ENCODE results near the gene CUL4A.
"Not testable (repeated sequence)": the region's sequence is repeated elsewhere in the genome, so short reads cannot be mapped to it uniquely, and the experiment has no call there.

The CUL4A gene

GRCh38 chr13:113238536-113238935 is 29.1 kb downstream of the CUL4A start:
- DNase-seq (ENCODE audit: low spot score) = no peak

GRCh38 chr13:113239357-113239756 is 29.9 kb downstream of the CUL4A start:
- no peak for DNase-seq (ENCODE audit: low spot score)

DNA sequence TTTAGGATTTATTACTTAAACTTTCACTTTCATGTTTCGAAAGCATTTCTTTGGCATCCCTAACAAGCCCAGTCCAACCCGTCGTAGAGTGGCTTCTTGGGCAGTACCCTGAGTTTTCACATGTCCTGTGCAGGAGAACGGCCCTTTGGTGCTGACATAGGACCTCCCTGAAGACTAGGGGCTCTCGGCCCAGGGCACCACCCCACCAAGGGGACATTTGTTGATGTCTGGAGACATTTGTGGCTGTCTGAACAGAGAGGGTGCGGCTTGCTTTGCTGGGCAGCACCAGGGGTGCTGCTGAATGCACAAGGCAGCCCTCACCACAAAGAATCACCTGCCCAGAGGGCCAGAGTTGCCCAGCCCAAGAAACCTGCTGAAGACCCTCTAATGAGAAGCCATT is 30.6 kb downstream of the CUL4A start:
- no peak for DNase-seq (ENCODE audit: low spot score)

DNA sequence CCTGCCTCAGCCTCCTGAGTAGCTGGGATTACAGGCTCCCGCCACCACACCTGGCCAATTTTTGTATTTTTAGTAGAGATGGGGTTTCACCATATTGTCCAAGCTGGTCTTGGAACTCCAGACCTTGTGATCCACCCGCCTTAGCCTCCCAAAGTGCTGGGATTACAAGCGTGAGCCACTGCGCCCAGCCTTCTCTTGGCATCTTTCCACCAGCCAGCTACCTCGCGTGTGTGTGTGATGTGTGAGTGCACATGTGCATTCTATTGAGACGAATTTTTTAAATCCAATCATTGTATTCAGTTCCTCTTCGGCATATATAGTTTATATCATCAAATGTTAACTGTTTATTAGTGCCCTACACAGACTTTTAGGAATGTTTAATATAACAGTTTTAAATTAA is 32.2 kb downstream of the CUL4A start:
- not testable (repeated sequence) for DNase-seq (ENCODE audit: low spot score)

DNA sequence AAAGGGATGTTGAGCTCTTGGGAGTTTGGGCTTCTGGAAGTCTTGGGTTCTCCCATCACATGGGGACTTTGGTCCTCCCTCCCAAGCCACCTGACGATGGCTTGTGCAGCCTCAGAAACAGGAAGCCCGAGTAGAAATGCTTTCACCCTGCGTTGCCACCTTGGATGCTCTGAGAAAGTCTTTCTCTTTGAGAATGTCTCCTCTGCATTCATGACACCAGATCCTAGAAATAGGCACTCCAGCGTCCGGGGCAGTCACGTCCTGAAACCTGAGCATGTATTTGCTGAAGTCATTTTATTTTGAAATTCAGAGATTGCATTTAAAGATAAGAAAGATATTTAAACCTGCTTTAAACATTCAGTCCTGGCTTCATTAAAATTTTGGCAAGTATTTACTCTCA is 34.4 kb downstream of the CUL4A start:
- no peak for DNase-seq (ENCODE audit: low spot score)

DNA sequence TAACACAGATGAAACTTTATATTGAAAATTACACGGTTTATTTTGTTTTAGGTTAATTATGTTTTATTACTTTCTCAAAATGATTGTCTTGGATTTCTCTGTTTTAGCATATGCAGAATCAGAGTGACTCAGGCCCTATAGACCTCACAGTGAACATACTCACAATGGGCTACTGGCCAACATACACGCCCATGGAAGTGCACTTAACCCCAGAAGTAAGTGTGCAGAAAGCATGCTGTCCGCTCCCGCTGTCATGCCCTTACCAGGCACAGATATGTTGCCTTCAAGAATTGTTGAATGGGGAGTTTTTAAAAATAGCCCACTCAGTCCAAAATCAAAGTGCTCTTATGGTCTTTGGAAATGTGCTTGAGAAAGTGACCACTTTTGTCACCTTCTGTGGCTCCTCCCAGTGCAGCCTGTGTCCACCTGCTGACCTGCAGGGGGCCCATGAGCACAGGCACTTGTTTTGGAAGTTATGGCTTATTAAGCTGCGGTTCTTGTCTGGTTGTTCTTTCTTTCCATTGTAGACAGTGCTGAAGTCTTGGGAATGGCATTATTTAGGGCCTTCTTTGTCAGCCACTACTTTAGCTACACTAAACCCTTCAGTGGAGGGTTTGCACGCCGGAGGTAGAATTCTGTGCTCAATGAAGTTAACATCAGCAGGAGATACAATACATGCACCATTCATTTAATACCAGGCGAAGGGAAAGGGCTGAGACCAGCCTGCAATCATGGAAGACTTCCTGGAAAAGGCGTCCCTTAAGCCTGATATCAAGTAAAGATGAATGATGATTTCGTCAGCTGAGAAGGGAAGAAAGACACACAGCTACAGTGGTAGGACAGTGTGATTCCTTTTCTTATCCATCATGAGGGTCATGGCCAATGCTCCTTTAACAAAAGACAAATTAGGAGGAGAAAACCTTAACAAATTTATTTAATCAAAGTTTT is 36.7 kb downstream of the CUL4A start:
- DNase-seq (ENCODE audit: low spot score) = no peak

DNA sequence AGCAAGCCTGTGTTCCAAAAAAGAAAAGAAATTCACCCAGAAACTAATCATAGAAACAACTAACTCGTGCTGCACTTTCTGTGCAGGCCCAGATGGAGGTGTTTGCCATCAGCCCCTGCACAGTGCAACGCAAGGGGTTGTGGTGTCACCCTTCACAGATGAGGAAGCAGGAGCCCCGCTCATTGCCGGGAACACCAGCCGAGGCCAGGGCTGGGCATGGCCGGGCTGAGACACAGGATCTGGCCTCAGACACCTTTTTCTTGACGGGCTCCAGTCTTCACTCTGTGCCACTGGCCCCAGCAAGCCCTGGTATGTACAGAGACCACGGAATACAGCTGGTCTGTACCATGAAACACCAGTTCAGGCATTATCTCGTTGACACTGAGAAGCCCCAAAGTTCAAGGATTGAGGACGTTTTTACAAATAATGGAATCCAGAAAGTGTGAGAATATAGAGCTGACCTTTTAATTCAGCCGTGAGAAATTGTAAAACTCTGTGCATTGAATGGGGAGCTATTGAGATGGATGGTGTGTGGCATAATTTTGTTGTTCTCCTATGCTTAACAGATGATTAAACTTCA is 43.2 kb downstream of the CUL4A start:
- no peak for DNase-seq (ENCODE audit: low spot score)

DNA sequence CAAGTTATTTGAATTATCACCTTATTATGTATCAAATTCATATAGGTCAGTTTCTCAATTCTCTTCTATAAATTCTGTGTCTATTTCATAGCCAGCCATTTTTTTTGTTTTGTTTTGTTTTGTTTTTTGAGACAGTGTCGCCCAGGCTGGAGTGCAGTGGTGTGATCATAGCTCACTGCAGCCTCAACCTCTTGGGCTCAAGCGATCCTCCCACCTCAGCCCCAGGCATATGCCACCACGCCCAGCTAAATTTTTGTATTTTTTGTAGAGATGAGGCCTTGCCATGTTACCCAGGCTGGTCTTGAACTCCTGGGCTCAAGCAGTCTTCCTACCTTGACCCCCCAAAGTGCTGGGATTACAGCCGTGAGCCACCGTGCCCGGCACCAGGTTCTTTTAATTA is 48.5 kb downstream of the CUL4A start:
- DNase-seq (ENCODE audit: low spot score) = not testable (repeated sequence)

GRCh38 chr13:113258321-113259054 is 49.1 kb downstream of the CUL4A start:
- DNase-seq (ENCODE audit: low spot score) = peak; percentile 8

GRCh38 chr13:113260996-113261395 is 51.6 kb downstream of the CUL4A start:
- DNase-seq (ENCODE audit: low spot score) = no peak

DNA sequence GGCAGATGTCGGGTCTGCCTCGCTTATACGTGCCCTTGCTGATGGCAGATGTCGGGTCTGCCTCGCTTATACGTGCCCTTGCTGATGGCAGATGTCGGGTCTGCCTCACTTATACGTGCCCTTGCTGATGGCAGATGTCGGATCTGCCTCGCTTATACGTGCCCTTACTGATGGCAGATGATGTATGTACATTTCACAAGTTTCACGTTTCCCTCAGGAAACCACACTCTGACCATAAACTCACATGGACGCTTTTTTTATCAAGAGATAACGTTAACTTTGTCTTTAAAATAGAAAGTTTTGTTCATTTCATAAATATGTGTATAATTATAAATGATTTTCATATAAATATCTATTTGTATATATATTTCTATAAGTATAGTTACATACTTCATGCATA is 53.6 kb downstream of the CUL4A start:
- DNase-seq (ENCODE audit: low spot score) = not testable (repeated sequence)

- no peak for DNase-seq (ENCODE audit: low spot score)
Measured at GRCh38 chr13:113267642-113268405, 58.4 kb downstream of the CUL4A start.

GRCh38 chr13:113272031-113272430 is 62.6 kb downstream of the CUL4A start:
- no peak for DNase-seq (ENCODE audit: low spot score)

DNA sequence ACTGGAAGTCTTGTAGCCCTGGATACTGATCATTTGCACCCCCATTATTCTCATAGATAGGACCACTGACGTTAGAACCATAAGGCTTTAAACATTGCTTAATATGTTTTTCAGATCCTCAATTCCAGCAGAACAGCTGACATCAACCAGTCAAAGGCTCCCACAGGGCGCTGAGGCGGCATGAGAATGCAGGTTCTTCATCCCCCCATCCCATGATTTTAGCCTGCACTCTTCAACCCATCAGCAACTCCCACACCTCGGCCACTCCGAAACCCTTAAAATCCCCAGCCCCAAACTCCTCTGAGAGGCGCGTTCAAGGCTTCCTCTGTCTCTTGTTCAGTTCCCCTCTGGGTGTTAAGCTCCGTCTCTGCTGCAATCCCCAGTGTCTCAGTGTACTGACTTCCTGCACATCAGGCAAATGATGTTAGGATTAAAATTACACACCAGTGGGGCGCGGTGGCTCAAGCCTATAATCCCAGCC is 63.3 kb downstream of the CUL4A start:
- no peak for DNase-seq (ENCODE audit: low spot score)

- DNase-seq (ENCODE audit: low spot score) = no peak
Measured at GRCh38 chr13:113273321-113273720, 63.9 kb downstream of the CUL4A start.

DNA sequence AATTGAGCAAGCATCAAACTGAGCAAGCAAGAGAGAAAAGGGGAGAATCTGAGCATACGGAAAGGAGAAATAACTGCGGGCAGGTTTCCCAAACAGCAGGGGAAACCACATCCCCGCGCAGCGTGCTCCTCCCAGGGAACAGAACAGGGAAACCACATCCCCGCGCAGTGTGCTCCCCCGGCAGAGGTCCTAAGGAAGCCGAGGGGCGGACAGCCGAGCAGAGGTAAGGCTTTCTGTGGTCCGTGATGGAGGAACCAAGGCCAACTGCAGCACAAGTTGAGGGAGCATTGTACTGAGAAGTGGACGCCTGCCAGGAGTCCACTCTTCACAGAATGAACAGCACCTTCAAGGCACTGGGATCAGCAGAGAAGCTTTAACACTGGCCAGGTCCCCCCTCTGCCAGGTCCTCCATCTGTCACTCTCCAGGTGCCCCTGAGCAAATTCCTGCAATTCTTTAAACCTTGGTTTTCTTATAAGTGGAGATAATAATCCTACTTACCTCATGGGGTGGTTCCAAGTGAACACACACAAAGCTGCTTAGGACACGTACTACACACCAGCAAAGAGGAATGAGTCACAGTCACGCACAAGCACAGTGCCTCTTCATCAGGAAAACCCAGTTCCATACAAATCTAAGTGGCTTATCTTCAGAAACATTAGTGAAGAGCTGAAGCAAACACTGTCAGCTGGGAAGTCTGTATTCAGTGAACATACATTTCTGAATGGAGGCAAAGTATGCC is 64.6 kb downstream of the CUL4A start:
- no peak for DNase-seq (ENCODE audit: low spot score)

DNA sequence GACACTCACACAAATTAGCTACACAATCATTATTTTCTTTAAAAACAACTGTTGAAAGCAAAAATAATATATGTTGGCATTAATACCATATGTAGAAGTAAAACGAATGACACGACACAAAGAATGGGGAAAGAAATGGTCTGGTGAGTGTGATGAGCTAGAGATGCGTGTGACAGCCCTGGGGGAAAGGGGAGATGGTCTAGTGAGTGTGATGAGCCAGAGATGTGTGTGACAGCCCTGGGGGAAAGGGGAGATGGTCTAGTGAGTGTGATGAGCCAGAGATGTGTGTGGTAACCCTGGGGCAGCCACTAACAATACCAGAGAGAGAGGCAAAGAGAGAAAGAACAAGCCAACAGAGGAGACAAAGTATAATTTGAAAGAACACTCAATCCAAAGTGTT is 65.3 kb downstream of the CUL4A start:
- DNase-seq (ENCODE audit: low spot score) = no peak

- DNase-seq (ENCODE audit: low spot score) = no peak
Measured at GRCh38 chr13:113275387-113275786, 66.0 kb downstream of the CUL4A start.

DNA sequence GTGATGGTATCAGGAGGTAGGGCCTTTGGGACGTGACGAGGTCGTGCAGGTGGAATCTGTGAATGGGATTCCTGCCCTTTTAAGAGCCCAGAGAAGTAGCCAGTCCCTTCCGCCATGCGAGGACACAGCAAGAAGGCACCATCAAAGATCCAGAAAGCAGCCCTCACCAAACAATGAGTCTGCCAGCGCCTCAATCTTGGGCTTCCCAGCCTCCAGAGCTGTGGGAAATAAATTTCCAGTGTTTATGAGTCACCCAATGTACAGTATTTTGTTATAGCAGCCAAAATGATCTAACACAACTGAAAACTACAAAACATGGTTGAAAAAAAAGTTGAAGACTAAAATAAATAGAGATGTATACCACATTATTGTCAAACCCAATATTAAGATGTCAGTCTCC is 70.7 kb downstream of the CUL4A start:
- no peak for DNase-seq (ENCODE audit: low spot score)

DNA sequence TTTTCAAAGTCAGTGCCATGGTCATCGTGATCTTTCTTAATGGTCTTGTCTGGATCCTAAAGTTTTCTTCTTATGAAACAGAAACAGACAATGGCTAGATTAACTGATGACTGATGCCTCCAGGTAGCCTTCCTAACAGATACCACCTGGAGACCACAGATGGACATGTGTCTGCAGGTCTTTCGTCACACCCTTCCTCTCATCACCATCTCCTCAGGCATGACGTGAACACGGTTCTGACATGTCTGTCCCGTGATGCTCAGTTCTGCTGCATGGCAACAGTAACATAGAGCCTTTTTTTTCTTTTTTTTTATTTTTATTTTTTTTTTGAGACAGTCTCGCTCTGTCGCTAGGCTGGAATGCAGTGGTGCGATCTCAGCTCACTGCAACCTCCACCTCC is 74.5 kb downstream of the CUL4A start:
- no peak for DNase-seq (ENCODE audit: low spot score)

DNA sequence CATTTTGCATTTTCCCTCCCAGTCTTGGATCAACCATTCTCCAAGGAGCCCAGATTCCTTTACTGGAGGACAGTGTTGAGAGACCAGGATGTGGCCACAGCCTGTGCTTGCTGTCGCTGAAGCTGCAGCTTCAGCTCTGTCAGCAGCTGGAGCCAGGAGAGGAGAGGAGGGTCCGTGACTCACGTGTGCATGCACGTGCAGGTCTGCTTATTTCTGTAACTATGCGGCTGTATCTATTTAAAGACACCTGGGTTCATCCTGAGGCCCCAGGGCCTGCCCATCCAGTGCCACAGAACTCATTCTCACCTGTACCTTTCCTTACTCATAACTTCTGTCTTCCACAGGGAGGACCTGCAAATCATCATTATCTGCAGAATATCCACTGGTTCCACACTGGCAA is 79.5 kb downstream of the CUL4A start:
- DNase-seq (ENCODE audit: low spot score) = no peak

Measured in globus pallidus (tissue), 1 donor.